ENCODE data around the gene RNF208.

The RNF208 gene

DNA sequence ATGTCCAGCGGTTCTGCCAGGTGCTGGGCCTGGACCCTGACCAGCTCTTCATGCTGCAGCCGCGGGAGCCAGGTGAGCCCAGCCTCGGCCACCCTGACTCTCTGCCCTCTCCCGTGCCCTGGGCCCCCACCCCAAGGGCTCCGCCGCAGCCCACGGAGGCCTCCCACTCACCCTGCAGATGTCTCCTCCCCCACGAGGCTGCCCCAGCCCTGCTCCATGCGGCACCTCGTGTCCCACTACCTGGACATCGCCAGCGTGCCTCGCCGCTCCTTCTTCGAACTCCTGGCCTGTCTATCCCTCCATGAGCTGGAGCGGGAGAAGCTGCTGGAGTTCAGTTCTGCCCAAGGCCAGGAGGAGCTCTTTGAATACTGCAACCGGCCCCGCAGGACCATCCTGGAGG, 7.4 kb downstream of the RNF208 start:
- no peak for DNase-seq (ENCODE audit: low read depth, low spot score)

DNA sequence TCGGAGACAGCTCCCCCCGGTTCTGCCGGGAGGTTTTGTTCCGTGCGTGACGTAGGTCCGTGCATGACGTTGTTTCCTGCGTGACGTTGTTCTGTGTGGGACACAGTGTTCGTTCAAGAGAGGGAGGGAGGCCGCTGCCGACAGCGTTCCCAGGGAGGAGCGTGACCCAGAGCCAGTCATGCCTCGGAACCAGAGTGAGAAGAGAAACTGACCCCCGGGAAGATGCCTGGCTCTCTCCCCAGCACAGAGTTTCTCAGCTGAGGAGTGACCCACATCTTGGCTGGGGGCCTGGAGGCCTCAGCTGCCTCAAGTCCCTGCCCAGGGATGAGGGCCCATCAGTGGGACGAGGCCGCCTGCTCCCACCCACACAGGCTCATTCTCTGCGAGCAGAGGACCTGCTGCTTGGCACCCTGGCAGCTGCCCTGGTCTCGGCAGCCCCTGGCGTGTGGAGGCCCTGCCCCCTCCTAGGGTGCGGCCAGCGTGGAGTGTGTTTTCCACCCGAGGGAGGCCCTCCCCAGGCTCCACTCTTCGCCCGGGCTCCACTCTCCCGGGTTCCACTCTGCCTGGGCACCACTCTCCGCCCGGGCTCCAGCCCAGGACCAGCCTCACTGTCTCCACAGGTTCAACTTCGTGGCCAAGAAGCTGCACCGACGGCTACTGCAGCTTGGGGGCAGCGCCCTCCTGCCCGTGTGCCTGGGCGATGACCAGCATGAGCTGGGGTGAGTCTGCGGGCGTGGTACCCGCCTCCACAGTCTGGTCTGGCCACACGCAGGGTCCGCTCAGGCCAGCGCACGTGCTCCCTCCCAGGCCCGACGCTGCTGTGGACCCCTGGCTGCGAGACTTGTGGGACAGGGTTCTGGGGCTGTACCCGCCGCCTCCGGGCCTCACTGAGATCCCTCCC, 8.6 kb downstream of the RNF208 start:
- DNase-seq (ENCODE audit: low read depth, low spot score) = no peak

GRCh38 chr9:137212520-137212919, 9.5 kb downstream of the RNF208 start:
- no peak for DNase-seq (ENCODE audit: low read depth, low spot score)

DNA sequence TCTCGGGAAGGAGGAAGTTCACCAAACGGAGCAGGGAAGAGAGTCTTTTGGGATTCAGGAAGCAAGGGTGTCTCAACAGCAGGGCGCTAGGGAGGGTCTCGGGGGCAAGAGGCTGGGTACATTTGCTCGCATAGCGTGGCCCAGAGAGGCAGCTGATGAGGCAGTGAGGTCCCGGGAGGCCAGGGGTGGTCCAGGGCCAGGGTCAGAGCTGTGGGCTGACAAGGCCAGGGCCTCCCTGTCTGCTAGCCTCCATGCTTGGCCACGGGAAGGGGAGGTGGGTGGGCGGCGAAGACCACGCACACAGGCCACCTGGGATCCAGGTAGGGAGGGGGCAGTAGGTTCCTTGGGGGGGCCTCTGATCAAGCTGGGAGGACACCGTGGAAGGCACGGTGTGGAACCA, 10.5 kb downstream of the RNF208 start:
- no peak for DNase-seq (ENCODE audit: low read depth, low spot score)

DNA sequence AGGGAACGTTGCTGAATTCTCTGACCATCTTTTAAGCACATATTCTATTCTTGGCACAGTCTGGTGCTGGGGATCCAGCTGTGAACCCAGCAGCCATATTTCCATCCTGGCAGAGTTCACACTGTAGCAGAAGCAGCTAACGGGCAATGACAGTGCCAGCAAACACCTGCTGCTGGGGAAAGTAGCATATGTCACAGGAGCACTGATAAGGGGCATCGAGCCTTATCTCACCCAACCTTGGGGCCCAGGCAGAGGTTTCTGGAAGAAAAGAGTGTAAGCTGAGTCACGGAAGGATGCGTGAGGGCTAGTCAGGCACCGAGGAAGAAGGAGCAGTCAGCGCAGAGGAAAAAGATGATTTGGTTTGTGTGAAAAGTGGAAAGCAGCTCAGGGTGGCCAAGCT, 15.4 kb downstream of the RNF208 start:
- no peak for DNase-seq (ENCODE audit: low read depth, low spot score)

DNA sequence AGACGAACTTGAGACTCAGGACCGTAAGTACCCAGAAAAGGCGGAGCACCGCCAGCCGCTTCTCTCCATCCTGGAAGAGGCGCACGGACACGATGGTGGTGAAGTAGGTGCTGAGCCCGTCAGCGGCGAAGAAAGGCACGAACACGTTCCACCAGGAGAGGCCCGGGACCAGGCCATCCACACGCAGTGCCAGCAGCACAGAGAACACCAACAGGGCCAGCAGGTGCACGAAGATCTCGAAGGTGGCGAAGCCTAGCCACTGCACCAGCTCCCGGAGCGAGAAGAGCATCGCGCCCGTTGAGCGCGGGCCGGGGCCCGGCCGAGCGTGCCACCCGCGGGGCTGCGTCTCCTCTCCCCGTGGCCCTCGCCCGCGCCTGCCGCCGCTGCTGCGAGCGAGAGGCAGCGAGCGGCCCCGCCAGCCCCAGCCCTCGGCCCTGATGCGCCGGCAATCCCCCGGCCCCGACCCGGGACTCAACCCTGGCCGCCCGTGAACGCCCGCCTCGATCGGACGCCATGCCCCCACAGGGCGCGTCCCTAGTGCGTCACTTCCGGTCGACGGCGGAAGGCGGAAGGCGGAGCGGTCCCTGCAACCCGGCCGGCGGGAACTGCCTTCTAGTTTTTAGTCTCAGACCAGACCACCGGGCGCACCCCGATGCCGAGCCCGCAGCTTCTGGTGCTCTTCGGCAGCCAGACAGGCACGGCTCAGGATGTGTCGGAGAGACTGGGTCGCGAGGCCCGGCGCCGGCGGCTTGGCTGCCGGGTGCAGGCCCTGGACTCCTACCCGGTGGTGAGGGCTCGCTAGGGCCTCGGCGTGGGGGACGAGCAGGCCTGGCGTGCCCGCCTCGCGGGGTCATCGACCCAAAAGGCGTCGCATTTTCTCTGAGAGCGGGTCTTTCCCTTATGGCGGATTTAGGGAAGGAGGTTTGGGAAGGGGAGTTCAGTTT, 16.6 kb downstream of the RNF208 start, which contains the start of the genes NDOR1 and TMEM203:
TSS of gene NDOR1 (plus strand) at position 575 of the 944 bp plus-strand sequence. CDS start at position 653, 78 bp downstream.
TSS of gene TMEM203 (minus strand) at position 523 of the 944 bp plus-strand sequence. CDS start at position 289, 234 bp downstream.
- no peak for DNase-seq (ENCODE audit: low read depth, low spot score)

DNA sequence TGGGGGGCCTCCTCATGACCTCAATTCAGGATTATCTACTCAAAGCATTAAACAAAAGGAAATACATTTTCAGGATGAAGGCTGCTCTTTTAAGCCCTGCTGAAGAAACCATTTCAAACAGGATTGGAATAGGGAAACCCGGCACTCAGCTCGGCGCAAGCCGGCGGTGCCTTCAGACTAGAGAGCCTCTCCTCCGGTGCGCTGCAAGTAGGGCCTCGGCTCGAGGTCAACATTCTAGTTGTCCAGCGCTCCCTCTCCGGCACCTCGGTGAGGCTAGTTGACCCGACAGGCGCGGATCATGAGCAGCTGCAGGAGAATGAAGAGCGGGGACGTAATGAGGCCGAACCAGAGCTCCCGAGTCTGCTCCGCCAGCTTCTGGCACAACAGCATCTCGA, 17.3 kb downstream of the RNF208 start:
- no peak for DNase-seq (ENCODE audit: low read depth, low spot score)

DNA sequence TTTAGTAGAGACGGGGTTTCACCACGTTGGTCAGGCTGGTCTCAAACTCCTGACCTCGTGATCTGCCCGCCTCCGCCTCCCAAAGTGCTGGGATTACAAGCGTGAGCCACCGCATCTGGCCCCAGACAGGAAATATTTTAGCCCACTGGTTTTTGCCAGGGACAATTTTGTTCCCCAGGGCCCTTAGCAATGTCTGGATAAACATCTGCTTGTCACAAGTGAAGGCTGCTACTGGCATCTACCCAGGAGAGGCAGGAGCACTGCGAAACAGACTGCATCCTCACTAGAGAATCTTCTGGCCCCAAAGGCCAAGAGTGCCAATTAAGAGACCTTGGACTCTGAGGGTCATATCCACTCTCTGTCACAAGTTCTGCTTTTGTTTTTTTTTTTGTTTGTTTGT, 19.1 kb downstream of the RNF208 start:
- DNase-seq (ENCODE audit: low read depth, low spot score) = no peak

GRCh38 chr9:137201205-137201868, 20.7 kb downstream of the RNF208 start:
- DNase-seq (ENCODE audit: low read depth, low spot score) = no peak

DNA sequence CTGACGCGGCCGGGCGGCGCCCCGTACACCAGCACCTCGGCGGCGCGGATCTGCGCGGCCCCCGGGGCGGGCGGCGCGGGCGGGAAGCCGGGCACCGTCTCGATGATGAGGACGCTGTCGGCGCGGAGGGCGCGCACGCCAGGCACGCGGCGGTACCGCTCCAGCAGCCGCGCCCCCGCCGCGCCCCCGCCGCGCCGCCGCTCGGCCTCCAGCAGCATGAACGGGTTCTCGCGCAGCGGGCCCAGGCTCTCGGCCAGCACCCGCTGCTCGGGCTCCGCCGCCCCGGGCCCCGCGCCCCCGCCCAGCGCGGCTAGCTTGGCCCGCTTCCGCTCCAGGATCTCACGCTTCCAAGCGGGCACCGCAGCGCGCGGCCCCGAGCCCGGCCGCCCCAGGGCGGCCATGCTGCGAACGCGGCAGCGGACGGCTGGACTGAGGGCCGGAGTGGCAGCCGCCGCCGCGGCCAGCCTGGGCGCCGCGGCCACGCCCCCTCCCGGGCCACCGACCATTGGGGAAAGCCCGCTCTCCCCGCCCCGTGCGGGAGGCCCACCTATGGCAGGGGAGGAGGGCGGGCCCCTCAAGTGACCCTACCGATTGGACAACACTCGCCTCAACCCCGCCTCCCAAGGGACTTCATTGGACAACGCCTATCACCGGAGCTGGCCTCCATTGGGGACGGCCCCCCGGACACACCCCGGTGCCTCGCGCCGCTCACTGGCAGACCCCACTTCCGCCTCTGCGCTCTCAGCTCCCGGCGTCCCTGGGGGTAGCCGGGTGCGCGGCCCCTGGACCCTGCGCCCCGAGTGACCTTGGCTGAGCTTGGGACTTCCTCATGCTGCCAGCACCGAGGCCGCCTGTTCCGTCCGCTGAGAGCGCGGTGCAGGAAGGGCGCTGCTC, 21.5 kb downstream of the RNF208 start, which contains the start of gene TPRN:
TSS of gene TPRN (minus strand) at position 431 of the 894 bp plus-strand sequence. CDS start at position 401, 30 bp downstream.
- peak; percentile 95 for DNase-seq (ENCODE audit: low read depth, low spot score)

GRCh38 chr9:137199411-137200121, 22.5 kb downstream of the RNF208 start:
- DNase-seq (ENCODE audit: low read depth, low spot score) = no peak

DNA sequence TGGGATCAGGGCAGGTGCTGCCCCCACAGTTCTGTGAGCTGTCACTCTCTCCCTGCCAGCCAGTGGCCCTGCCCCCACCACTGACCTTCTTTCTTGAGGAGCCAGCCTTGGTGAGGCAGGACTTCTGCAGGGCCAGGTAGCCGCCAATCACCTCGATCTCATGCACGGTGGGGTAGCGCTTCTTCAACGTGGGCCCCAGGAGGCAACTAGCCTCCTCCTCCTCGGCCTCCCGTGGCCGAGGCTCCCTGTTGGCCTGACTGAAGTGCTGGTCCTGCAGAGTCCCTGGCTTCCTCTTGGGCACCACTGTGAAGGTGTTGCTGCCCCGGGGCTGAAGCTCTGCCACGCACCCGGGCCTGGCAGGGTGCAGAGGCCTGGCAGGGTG, 23.1 kb downstream of the RNF208 start:
- no peak for DNase-seq (ENCODE audit: low read depth, low spot score)

GRCh38 chr9:137198051-137198901, 23.8 kb downstream of the RNF208 start:
- no peak for DNase-seq (ENCODE audit: low read depth, low spot score)

- no peak for DNase-seq (ENCODE audit: low read depth, low spot score)
Measured at GRCh38 chr9:137195525-137196220, 26.4 kb downstream of the RNF208 start.

- DNase-seq (ENCODE audit: low read depth, low spot score) = no peak
Measured at GRCh38 chr9:137194909-137195308, 27.1 kb downstream of the RNF208 start.

- no peak for DNase-seq (ENCODE audit: low read depth, low spot score)
Measured at GRCh38 chr9:137194388-137194787, 27.7 kb downstream of the RNF208 start.

GRCh38 chr9:137193771-137194170, 28.3 kb downstream of the RNF208 start:
- DNase-seq (ENCODE audit: low read depth, low spot score) = no peak

DNA sequence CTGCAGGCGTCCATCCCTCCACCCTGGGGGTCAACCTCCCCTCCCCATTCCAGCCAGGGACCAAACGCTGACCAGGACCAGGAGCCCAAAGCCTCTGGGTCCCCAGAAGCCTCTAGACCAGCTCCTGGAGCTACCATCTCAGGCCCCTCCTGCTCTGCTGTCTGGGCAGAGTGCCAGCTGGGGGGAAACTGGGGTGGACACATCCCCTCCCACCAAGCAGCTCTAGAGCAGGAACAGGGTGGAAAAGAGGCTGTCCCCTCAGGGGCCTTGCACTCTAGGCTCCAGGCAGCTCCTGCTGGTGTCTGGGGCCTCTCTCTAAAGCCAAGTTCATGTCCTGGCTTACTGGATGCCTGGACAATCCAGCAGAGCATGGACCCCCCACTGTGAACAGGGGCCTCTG, 29.2 kb downstream of the RNF208 start:
- no peak for DNase-seq (ENCODE audit: low read depth, low spot score)

Measured in iPS DF 19.7 (cell line).